Cerebellar cortex (tissue), 1 donor: ENCODE measurements around the gene ATP6V0C.
"Not testable (repeated sequence)": the region's sequence is repeated elsewhere in the genome, so short reads cannot be mapped to it uniquely, and the experiment has no call there.

Experiments
- DNase-seq: peaks from one replicate; pipeline ENCODE4 v3.0.0-alpha.2; 2015; ENCODE audit warnings: low spot score

The ATP6V0C gene

GRCh38 chr16:2550283-2550878 is 36.6 kb downstream of the ATP6V0C start:
- DNase-seq: not testable (repeated sequence)

DNA sequence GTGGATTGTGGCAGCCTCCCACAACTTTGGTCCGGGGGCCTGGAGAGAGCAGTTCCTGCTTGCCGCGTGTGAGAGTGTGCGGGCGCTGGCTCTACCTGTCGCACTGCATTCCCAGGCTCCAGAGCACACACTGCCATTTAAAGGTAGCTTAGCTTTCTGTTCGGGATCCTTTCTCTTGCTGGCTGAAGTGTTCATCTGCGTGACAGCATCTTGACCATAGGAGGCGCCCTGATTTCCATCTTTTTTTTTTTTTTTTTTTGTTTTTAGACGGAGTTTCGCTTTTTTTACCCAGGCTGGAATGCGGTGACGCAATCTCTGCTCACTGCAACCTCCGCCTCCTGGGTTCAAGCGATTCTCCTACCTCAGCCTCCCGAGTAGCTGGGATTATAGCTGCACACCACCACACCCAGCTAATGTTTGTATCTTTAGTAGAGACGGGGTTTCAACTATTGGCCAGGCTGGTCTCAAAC is 37.7 kb downstream of the ATP6V0C start:
- DNase-seq: not testable (repeated sequence)

DNA sequence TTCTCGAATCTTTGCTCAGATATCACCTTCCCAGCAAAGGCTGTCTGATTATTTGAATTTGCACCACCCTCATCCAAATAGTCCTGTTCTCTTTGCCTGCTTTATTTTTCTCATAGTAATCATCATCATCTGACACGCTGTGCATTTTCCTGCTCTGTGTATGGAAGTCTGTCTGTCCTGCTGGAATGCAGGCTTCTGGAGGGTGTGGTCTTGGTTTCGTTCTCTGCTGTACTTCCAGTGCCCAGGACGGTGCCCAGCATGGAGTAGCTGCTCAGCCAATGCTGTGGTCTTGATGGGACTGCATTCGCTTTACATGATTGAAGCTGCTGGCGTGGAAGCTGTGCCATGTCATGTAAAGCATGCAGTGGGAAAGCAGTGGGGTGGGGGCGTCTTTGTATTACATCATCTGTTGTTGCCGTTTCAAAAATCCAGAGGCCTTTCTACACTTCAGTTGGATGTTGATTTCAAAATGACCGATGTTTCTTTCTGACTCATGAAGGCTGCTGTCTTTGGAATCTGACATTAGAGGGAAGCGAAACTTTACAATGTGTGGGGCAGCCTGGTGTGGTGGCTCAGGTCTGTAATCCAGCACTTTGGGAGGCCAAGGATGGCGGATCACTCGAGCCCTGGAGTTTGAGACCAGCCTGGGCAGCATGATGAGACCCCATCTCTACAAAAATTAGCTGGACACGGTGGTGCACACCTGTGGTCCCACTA is 41.1 kb downstream of the ATP6V0C start:
- not testable (repeated sequence) for DNase-seq

- not testable (repeated sequence) for DNase-seq
These were observed 43.4 kb downstream of the ATP6V0C start for GRCh38 chr16:2557150-2557549.

DNA sequence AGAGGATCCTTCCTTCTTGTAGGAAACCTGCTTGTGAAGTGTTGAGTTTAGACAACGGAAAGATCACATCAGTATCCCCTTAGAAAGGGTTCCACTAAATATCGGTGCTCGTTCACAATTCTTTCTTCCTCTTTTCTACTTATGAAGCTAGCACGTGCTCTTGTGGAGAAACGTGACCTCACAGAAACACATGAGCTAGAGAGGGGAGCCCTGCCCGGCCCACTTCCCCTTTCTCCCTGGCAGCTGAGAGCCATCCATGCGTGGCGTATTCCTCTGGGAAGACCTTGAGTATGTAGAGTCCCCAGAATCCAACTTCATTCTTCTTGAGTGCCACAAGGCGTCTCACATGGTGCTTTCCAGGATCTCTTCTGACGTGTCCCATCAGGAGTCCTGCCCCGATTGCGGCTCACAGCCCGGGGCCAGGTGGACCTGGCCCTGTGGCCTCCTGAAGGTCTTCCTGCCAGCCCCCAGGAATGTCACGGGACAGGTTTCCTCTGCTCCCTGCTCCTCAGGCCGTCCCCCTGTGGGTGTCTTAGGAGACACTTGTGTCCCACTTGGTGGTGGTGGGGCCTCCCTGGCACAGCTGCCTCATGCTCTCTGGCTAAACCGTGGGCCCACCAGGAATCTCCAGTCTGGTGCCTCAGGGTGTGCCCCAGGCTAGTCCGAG is 46.5 kb downstream of the ATP6V0C start:
- not testable (repeated sequence) for DNase-seq

DNA sequence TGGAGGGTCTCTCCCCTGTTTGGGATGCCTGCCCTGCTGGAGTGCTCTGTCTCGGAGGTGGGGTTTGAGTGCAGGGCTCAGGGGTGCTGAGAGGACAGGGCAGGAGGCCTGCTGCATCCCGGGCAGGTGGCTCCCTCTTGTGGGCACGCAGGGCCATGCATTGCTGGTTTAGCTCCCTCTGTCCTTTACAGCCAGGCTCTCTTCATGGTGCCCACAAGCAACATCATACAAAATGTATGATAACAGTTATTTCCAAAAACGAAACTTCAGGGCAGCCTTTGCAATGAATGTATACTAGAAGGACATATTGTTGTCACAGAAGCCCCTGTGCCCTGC is 47.0 kb downstream of the ATP6V0C start:
- not testable (repeated sequence) for DNase-seq

GRCh38 chr16:2567506-2567905 is 53.8 kb downstream of the ATP6V0C start:
- not testable (repeated sequence) for DNase-seq

DNA sequence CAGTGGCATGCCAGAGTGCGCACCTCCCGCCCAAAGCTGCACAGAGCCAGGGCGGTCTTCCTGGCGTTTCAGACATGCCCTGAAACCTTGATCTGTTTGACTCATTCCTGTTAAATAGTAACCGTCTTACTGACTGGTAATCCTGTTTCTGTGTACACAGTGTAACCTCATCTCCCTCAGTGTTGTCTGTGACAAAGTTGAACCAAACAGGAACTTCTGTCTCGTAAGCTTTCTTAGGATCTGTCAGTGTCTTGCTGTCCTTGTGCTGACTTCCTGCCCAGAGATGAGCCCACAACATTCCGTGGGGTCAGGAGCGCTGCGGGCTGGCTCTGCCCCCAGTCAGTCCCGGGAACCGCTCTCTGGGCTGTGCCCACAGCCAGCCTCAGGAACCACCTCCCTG is 54.8 kb downstream of the ATP6V0C start:
- not testable (repeated sequence) for DNase-seq
